Measurements from ENCODE around the gene CD40.

The CD40 gene

DNA sequence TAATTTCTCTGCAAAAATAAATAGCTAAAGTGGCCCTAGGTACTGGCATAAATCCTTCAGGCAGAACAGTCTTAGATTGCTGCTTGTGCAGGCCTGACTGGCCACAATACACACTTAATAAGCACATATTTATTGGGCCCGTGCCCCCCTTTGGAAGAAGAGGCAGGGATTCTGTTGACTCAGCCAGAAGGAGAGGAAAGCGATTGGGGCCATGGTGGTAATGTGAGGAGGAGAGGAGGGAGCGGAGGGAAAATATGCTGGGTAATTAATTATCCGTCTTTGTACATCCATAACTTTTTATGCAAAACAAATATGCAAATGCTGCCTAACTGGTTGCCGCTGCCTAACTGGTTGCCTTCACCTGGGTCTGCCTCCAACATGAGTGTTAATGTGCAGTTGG, 36.2 kb downstream of the CD40 start:
- Histone ChIP-seq H3K36me3 (ENCODE audit: control insufficient read depth, insufficient read depth, low read length, severe bottlenecking) (no peaks in the 10 kb centered on the region), H3K9ac (ENCODE audit: low read length) (no peak overlapping the region), H3K27me3 (replicated peaks; ENCODE audit: control insufficient read depth, insufficient read depth, low read length) (peaks cover 80% of the 10 kb centered on the region), H3K4me1 (ENCODE audit: control insufficient read depth, insufficient read depth, low read length) (no peaks in the 10 kb centered on the region), H3K9me3 (ENCODE audit: control insufficient read depth, low read length) (no peaks in the 10 kb centered on the region), H3K4me3 (ENCODE audit: low read length) (no peak overlapping the region)
- DNase-seq (ENCODE audit: low read depth): no peak

DNA sequence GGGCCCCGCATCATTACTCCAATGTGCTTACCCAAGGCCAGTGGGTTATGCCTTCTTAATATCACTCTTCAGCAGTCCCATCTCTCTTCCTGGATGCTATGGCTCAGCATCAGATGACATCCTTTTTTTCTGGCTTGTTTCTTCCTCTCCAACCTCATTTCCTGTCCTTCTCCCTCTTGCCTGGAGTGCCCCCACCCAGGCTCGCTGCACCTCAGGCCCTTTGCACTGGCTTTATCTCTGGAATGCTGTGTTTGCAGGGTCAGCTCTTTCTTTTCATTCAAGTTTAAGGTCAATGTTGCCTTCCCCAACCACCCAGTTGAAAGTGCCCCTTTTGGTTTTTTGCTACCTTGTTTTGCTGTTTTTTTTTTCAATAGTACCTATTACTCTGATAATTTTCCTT, 36.7 kb downstream of the CD40 start:
- Histone ChIP-seq H3K27me3 (replicated peaks; ENCODE audit: control insufficient read depth, insufficient read depth, low read length) (peaks cover 80% of the 10 kb centered on the region), H3K4me3 (ENCODE audit: low read length) (no peak overlapping the region), H3K36me3 (ENCODE audit: control insufficient read depth, insufficient read depth, low read length, severe bottlenecking) (no peaks in the 10 kb centered on the region), H3K4me1 (ENCODE audit: control insufficient read depth, insufficient read depth, low read length) (no peaks in the 10 kb centered on the region), H3K9ac (ENCODE audit: low read length) (no peak overlapping the region), H3K9me3 (ENCODE audit: control insufficient read depth, low read length) (no peaks in the 10 kb centered on the region)
- no peak for DNase-seq (ENCODE audit: low read depth)

DNA sequence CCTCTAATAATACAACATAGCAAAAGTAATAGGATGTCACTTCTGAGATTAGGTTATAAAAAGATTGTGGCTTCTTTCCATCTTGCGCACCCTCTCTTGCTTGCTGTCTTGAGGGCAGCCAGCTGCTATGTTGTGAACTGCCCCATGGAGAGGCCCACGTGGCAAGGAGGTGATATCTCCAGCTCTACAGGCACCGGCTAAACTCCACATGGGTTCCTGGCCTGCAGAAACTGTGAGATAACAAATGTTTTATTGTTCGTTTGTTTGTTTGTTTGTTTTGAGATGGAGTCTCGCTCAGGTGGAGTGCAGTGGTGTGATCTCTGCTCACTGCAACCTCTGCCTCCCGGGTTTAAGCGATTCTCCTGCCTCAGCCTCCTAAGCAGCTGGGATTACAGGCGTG, 38.0 kb downstream of the CD40 start:
- Histone ChIP-seq H3K27me3 (replicated peaks; ENCODE audit: control insufficient read depth, insufficient read depth, low read length) (peaks cover 83% of the 10 kb centered on the region), H3K36me3 (ENCODE audit: control insufficient read depth, insufficient read depth, low read length, severe bottlenecking) (no peaks in the 10 kb centered on the region), H3K4me1 (ENCODE audit: control insufficient read depth, insufficient read depth, low read length) (no peaks in the 10 kb centered on the region), H3K9ac (ENCODE audit: low read length) (no peak overlapping the region), H3K9me3 (ENCODE audit: control insufficient read depth, low read length) (no peaks in the 10 kb centered on the region), H3K4me3 (ENCODE audit: low read length) (no peak overlapping the region)
- DNase-seq (ENCODE audit: low read depth): no peak

DNA sequence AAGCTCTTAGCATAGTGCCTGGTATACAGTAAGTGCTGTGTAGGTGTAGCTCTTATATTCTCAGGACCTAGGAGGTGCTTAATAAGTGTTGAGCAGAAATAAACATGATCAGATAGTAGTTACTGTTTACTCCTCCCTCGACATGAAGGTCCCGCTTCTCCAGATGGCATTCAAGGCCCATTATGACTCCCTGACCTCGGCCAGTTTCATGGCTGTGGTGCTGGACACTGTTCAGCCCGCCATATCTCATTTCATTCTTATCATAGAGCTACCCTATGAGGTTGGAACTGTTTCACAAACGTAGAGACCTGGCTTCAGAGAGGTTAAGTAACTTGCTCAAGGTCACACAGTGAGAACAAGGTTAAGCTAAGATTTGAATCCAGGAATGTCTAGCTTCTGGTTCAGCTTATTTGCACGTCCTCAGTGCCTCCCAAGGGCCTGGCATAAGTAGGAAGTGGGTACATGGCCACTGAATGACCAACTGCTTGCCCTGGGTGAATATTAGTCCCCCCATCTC, 39.0 kb downstream of the CD40 start:
- H3K36me3 ChIP-seq (ENCODE audit: control insufficient read depth, insufficient read depth, low read length, severe bottlenecking): no peaks in the 10 kb centered on the region
- H3K4me3 ChIP-seq (ENCODE audit: low read length): no peak overlapping the region
- no peak for DNase-seq (ENCODE audit: low read depth)
- no peaks in the 10 kb centered on the region for H3K9me3 ChIP-seq (ENCODE audit: control insufficient read depth, low read length)
- no peaks in the 10 kb centered on the region for H3K4me1 ChIP-seq (ENCODE audit: control insufficient read depth, insufficient read depth, low read length)
- peaks cover 90% of the 10 kb centered on the region for H3K27me3 ChIP-seq (replicated peaks; ENCODE audit: control insufficient read depth, insufficient read depth, low read length)
- H3K9ac ChIP-seq (ENCODE audit: low read length): no peak overlapping the region

DNA sequence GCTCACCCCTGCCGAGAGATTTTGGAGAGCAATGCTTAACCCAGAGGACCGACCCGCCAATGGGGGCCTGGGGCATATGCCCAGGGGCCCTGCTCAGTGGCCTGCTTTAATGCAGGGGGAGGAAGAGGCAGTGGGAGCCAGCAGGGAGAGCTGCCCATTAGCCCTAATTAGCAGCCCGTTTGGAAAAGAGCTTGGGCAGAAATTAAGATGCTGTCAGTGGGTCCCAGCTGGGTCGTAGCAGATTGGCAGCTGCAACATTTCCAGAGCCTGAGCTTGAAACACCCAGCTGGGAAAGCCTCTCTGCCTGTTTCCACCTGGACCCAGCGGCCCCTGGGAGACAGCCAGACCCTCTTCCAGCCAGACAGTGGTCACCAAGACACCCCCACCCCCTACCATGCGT, 39.5 kb downstream of the CD40 start:
- Histone ChIP-seq H3K4me3 (ENCODE audit: low read length) (no peak overlapping the region), H3K4me1 (ENCODE audit: control insufficient read depth, insufficient read depth, low read length) (no peaks in the 10 kb centered on the region), H3K27me3 (replicated peaks; ENCODE audit: control insufficient read depth, insufficient read depth, low read length) (peaks cover 92% of the 10 kb centered on the region), H3K9me3 (ENCODE audit: control insufficient read depth, low read length) (no peaks in the 10 kb centered on the region), H3K9ac (ENCODE audit: low read length) (no peak overlapping the region), H3K36me3 (ENCODE audit: control insufficient read depth, insufficient read depth, low read length, severe bottlenecking) (no peaks in the 10 kb centered on the region)
- DNase-seq (ENCODE audit: low read depth): no peak

DNA sequence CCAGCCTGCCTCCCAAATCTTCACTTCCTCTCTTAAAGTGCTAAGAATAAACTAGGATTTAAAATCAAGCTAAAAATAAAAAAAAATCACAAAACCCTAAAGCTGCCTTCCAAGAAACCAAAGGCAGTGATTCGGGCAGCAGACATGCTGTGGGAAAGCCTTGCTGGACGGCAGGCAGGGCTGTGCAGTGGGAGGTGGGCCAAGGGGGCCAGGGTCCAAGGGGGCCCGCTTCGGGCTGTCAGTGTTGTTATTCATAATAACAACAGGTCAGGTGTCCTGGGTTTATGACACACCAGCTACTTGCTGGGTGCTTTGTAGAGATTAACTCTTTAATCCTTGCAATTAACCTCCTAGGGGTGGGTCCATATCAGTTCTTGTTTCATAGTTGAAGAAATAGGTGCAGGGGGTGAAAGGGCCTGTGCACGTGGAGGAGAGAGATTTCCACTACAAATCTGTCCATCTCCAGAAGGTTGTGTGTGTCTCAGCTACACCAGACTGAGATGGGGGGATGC, 40.4 kb downstream of the CD40 start:
- H3K9ac ChIP-seq (ENCODE audit: low read length): no peak overlapping the region
- H3K36me3 ChIP-seq (ENCODE audit: control insufficient read depth, insufficient read depth, low read length, severe bottlenecking): no peaks in the 10 kb centered on the region
- H3K4me3 ChIP-seq (ENCODE audit: low read length): no peak overlapping the region
- no peak for DNase-seq (ENCODE audit: low read depth)
- H3K9me3 ChIP-seq (ENCODE audit: control insufficient read depth, low read length): no peaks in the 10 kb centered on the region
- no peaks in the 10 kb centered on the region for H3K4me1 ChIP-seq (ENCODE audit: control insufficient read depth, insufficient read depth, low read length)
- peaks cover 92% of the 10 kb centered on the region for H3K27me3 ChIP-seq (replicated peaks; ENCODE audit: control insufficient read depth, insufficient read depth, low read length)

DNA sequence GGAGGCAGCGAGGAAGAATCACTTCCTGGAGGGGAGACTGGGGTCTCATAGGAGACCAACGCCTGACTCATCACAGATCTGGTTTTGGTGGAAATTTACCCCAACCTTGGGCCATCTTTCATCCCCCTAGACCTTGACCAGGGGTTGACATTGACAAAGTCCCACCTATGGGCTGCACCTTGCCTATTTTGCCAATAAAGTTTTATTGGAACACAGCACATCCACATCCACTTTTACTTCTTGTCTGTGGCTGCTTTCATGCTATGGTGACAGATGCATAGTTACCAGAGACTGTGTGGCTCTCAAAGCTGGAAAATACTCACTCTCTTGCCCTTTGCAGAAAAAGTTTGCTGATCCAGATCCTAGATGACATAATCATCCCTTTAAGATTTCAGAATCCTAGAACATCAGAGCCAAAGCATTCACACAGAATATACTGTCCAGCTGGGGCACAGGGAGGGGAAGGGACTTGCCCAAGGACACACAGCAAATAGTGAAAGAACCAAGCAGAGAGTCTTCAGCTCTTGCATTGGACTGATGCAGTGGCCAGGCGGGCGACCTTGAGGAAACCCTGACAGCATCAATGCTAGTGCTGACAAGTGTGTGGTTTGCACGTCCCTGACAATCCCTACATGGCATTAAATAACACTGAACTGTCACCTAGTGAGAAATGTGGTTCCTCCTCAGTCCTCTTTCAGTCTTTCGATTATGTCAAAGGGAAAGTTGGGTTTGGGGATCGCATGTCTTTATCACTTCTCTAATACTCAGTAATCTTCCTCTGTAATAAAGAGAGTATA, 41.2 kb downstream of the CD40 start:
- Histone ChIP-seq H3K36me3 (ENCODE audit: control insufficient read depth, insufficient read depth, low read length, severe bottlenecking) (no peaks in the 10 kb centered on the region), H3K9ac (ENCODE audit: low read length) (no peak overlapping the region), H3K4me1 (ENCODE audit: control insufficient read depth, insufficient read depth, low read length) (no peaks in the 10 kb centered on the region), H3K27me3 (replicated peaks; ENCODE audit: control insufficient read depth, insufficient read depth, low read length) (peaks cover 92% of the 10 kb centered on the region), H3K9me3 (ENCODE audit: control insufficient read depth, low read length) (no peaks in the 10 kb centered on the region), H3K4me3 (ENCODE audit: low read length) (no peak overlapping the region)
- DNase-seq (ENCODE audit: low read depth): no peak

DNA sequence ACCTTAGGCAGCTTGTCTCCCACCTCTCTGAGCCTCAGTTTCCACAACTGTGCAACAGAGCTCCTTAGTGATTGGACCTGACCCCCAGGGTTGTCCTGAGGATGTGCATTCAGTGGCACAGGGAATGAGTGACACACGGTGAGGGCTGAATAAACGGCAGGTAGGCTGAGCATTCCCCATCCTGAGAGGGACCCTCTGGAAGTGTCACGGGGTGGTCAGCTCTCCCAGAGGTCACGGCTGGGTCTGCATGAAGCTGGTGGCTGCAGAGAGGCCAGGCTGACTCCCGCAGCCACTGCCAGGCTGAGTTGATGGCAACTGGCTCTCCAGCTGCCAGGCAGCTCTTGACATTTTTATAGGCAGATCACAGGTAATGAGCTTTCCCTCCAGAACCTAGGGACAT, 42.5 kb downstream of the CD40 start:
- no peak for DNase-seq (ENCODE audit: low read depth)
- Histone ChIP-seq H3K36me3 (ENCODE audit: control insufficient read depth, insufficient read depth, low read length, severe bottlenecking) (no peaks in the 10 kb centered on the region), H3K9ac (ENCODE audit: low read length) (no peak overlapping the region), H3K27me3 (replicated peaks; ENCODE audit: control insufficient read depth, insufficient read depth, low read length) (peaks cover 87% of the 10 kb centered on the region), H3K4me3 (ENCODE audit: low read length) (no peak overlapping the region), H3K4me1 (ENCODE audit: control insufficient read depth, insufficient read depth, low read length) (no peaks in the 10 kb centered on the region), H3K9me3 (ENCODE audit: control insufficient read depth, low read length) (no peaks in the 10 kb centered on the region)

DNA sequence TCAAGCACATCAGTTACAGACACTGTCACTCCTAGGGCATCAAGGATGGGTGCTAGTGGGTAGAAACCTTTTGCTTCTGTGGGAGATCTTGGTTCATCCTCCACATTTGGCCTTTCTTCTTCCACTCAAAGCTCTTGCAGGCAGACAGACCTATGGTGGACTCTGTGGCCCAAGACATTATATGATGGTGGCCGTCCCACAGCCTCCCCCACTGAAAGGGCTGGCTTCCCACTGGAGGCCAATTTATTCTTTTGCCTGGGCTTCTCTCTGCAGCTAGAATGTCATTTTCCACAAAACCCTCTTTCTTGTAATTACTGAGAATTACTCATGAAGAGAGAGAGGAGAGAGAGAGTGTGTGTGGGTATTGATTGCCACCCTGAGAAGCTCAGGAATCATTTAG, 43.8 kb downstream of the CD40 start:
- Histone ChIP-seq H3K4me1 (ENCODE audit: control insufficient read depth, insufficient read depth, low read length) (no peaks in the 10 kb centered on the region), H3K27me3 (replicated peaks; ENCODE audit: control insufficient read depth, insufficient read depth, low read length) (peaks cover 91% of the 10 kb centered on the region), H3K36me3 (ENCODE audit: control insufficient read depth, insufficient read depth, low read length, severe bottlenecking) (no peaks in the 10 kb centered on the region), H3K9ac (ENCODE audit: low read length) (no peak overlapping the region), H3K4me3 (ENCODE audit: low read length) (no peak overlapping the region), H3K9me3 (ENCODE audit: control insufficient read depth, low read length) (peaks cover 2% of the 10 kb centered on the region)
- no peak for DNase-seq (ENCODE audit: low read depth)

DNA sequence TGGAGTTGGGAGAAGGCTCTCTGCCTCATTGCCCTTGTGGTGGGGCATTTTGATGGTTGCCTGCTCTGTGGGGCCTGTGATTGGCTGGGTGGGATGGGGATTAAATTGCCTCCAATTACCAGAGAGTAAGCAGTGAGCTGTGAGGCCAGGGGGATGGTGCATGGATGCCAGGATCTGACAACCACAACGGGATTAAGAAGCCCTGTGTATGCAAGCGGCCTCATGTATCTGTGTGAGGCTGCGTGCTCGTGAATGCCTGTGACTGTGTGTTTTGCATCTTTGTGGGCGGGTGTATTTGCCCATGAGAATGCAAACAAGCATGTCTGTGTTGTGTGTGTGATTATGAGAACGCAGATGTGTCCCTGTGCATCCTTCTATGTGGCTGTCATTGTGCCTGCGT, 46.1 kb downstream of the CD40 start:
- DNase-seq (ENCODE audit: low read depth): no peak
- Histone ChIP-seq H3K36me3 (ENCODE audit: control insufficient read depth, insufficient read depth, low read length, severe bottlenecking) (no peaks in the 10 kb centered on the region), H3K9ac (ENCODE audit: low read length) (no peak overlapping the region), H3K4me3 (ENCODE audit: low read length) (no peak overlapping the region), H3K27me3 (replicated peaks; ENCODE audit: control insufficient read depth, insufficient read depth, low read length) (peaks cover 81% of the 10 kb centered on the region), H3K9me3 (ENCODE audit: control insufficient read depth, low read length) (peaks cover 6% of the 10 kb centered on the region), H3K4me1 (ENCODE audit: control insufficient read depth, insufficient read depth, low read length) (no peaks in the 10 kb centered on the region)

DNA sequence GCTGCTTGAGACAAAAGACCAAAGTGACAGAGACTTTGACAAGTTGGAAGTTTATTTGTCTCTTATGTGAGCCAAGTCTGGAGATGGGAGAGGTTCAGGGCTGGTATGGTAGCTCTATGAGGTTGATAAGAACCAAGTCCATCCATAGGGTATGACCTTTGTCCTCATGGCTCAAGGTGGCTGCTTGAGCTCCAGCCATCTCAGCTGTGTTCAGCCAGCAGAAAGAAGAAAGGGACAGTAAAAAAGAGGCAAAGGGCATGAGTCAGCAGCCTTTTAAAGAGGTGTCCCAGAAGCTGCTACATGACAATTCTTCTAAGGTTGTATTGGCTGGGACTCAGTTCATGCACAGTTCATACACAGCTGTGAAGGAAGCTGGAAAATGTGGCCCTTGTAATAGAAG, 49.0 kb downstream of the CD40 start:
- peaks cover 76% of the 10 kb centered on the region for H3K27me3 ChIP-seq (replicated peaks; ENCODE audit: control insufficient read depth, insufficient read depth, low read length)
- no peak overlapping the region for H3K9ac ChIP-seq (ENCODE audit: low read length)
- H3K4me3 ChIP-seq (ENCODE audit: low read length): no peak overlapping the region
- H3K36me3 ChIP-seq (ENCODE audit: control insufficient read depth, insufficient read depth, low read length, severe bottlenecking): no peaks in the 10 kb centered on the region
- H3K4me1 ChIP-seq (ENCODE audit: control insufficient read depth, insufficient read depth, low read length): no peaks in the 10 kb centered on the region
- no peak for DNase-seq (ENCODE audit: low read depth)
- peaks cover 6% of the 10 kb centered on the region for H3K9me3 ChIP-seq (ENCODE audit: control insufficient read depth, low read length)

DNA sequence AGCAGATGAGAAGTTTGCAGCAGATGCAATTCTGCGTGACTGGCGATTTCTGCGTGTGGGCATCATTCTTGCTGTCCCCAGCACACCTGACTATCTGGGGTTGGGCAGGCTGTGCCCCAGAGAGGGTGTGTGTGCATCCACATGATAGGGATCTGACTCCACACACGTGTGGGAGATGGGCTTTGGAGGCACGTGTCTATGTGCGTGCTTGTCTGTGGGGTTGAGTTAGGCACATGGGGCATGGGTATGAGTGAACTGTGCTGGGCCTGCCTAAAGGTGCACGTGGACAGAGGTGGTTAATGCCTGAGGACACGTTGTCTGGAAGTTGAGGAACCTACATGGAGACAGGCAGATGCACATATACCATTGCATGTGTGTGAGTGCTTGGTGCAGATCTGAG, 50.3 kb downstream of the CD40 start:
- DNase-seq (ENCODE audit: low read depth): no peak
- Histone ChIP-seq H3K4me1 (ENCODE audit: control insufficient read depth, insufficient read depth, low read length) (no peaks in the 10 kb centered on the region), H3K9me3 (ENCODE audit: control insufficient read depth, low read length) (peaks cover 6% of the 10 kb centered on the region), H3K36me3 (ENCODE audit: control insufficient read depth, insufficient read depth, low read length, severe bottlenecking) (no peaks in the 10 kb centered on the region), H3K9ac (ENCODE audit: low read length) (no peak overlapping the region), H3K27me3 (replicated peaks; ENCODE audit: control insufficient read depth, insufficient read depth, low read length) (peaks cover 76% of the 10 kb centered on the region), H3K4me3 (ENCODE audit: low read length) (no peak overlapping the region)
